Cardiac septum (tissue), 1 donor: ENCODE data around the gene OXNAD1. TPM values are rescaled to one million over a fixed set of nuclear protein-coding genes. Genes with fewer than 3 reads are reported as not detected.
"Not testable (repeated sequence)": the region's sequence is repeated elsewhere in the genome, so short reads cannot be mapped to it uniquely, and the experiment has no call there.

Experiments used
- DNase-seq: peaks from one replicate; pipeline ENCODE4 v3.0.0-alpha.2; 2020; ENCODE audit warnings: low spot score
- intact Hi-C: fragments of 100-400 bp; cut with DNase I; formaldehyde crosslinking; loops from one replicate; pipeline ENCODE4 v1.14.0; 2022
- total RNA-seq: library from RNA; stranded (reverse); fragmentation: NEBNext Ultra II Directional; extraction: Animal tissue kit (Norgen Biotek cat#: 25700); gene quantifications from one replicate; pipeline ENCODE4 v1.2.1, GENCODE V29; 2021
- donor health status: DM: no; HTN: no; CAD: no.

OXNAD1 gene
- total RNA-seq, 1 donor from 2014 or later = 15.1 TPM

DNA sequence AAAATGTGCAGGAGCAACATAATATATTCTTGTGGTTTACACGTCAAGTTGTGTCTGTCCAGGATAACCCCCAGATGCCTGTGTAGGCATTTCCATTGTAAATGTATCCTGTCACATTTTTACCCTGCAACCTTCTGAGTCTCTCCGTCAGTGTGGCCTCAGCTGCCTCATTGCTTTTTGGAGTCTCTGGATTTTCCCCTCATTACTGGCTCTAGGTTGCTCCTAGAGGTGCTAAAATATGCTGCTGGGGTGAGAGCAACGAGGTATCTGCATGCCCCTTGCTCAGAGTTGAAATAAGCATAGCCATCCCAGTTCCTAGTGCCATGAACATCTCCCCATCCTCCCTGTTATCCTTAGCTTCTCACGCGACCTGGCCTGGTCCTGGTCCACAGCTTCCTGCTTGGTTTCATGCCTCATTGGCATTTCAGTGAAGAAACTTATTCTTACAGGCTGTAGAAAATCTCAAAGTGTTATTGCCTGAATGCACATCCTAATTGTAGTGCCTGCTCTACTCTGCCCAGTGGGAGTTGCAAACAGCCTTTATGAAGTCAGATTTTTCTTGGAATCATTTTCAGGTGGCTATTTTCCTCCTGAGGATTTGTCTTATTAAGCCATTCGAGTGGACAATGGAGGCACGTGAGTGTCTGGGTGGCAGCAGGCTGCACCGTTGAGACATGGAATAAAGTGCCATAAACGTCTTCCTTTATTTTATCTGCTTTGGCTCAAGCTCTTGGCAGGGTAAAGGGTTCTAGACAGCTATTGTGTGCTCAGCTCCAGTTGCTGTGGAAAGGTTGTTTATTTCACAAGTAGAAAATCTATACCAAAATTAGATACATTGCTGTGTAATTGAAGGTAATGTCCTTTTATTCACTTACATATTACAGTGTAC, 33.2 kb downstream of the OXNAD1 start:
- DNase-seq = no peak
- intact Hi-C loops = no loop called here

DNA sequence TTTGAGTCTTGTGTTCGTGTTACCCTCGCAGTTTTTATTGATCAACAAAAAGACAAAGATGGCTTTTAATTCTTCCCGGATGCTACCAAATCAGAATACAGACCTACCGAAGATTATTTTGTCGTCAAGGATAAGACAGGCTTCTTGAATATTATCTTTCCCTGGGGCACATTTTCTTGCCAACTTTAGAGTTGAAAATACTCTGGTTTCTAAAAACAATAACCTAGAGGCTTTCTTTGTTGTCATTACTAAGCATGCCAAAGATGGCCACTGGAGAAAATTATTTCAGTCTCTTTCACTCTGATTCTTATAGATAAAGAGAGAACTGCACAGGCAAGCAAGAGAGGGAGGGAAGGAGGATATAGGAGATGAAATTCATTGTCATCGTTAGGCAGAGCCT, 33.9 kb downstream of the OXNAD1 start:
- intact Hi-C loops = no loop called here
- DNase-seq = no peak

DNA sequence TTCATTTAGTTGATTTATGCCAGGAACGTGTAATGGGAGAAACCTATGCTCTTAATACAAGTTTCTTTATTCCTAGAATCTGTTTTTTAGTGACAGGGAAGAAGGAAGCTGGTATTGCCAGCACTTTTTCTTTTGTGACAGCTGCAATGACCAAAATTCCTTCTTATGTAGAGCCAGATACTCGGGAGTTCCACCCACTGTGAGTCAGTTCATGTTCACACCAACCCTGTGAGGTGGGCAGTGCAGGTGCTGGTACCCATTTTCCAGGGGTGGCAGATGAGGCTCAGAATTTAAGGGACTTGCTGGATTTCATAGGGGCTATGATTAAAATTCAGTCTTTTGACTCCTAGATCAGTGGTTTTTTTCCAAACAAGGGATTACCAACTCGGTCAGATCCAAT, 34.7 kb downstream of the OXNAD1 start:
- no peak for DNase-seq
- intact Hi-C loops = no loop called here

DNA sequence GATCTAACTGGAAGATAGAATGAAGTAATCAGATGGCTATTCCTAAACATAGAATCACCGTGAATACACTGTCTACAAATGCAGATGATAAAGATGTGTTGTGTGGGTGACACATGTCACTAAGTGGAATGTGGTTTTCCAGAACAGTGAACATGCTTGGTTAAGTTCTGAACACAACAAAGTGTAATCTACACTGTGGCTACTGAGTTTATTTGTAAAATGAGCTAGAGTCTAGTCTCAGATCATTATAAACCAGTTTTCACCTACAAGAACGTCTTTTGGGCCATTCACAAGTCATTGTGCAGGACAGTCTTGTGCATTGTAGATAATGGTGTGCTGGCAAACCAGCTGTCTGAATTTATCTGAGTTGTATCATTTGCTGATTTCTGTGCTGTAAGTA, 35.3 kb downstream of the OXNAD1 start:
- DNase-seq = no peak
- intact Hi-C loops = no loop called here

DNA sequence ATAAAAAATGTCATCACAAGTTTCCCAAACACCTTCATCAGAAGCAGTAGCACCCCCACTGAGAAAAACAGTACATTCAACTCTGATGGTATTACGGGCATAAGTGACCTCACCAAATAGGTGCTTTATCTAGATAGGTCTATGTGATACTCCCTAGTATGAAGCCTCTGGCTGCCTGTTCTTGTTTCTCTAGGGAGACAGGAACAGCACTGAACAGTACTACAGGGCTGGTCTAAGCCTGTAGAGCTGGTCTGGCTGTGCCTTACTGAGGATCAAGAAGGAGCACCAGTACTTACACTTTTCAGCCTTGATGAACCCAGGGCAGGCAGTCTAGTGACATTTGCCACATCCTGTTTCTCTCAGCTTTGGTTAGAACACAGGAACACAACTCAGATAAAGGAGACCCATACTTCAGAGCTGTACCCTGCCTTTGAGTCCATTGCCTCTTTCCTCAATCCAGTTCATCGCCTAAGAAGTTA, 35.9 kb downstream of the OXNAD1 start:
- intact Hi-C loops = no loop called here
- DNase-seq = no peak

DNA sequence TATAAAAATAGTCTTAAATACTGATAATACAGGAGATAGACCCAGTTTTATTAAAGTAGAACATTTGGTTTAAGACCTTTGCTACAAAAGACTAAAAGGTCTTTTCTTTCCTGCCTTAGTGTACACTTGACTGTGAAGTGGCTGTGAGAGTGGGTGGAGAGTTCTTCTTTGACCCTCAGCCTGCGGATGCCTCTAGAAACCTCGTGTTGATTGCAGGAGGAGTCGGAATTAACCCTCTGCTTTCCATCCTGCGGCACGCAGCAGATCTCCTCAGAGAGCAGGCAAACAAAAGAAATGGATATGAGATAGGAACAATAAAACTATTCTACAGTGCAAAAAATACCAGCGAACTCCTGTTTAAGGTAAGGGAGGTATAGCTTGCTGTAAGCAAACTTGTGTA, 36.5 kb downstream of the OXNAD1 start:
- intact Hi-C loops = no loop called here
- no peak for DNase-seq

DNA sequence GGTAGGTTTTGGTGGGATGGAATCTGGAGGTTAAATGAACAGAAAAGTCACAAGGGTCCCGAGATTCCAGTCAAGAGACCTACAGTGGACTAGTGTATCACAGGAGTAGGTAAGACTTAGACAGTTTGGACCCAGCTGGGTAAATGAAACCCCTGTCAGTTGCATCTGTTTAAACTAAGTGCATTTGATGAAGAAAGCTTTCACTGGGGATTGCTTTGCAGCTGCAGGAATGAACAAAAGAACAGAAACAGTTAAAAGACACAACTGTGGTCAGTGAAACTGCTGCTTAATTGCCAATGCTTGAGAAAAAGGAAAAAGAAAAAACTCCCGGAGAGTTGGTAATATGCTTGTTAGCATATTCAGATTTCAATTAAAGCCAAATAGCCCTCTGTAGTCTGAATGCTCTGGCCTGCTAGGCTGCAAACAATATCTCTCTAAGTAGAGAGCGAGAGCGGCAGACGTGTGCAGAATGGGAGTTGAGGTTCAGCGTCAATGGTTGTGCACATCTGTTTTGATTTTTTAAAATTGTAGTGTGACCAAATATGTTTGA, 37.1 kb downstream of the OXNAD1 start:
- intact Hi-C loops = no loop called here

DNA sequence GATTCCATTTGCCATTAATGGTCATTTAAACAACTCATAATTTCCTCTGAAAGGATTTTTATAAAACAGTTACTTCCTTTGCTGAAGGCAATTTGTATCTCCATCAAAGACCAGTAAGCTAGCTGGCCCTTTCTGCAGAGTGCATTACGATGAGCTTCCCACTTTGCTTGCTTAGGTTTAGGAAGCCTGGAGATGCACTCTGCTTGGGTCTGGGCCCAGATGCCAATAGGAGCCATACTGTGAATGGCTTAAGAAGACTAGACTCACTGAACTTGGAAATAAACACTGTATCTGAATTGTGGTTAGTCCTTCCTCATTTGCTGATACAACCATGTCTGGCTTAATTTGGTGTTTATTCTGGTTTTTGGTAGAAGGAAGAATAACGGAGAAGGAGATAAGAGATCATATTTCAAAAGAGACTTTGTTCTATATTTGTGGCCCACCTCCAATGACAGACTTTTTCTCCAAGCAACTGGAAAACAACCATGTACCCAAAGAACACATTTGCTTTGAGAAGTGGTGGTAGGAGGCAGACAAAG, 38.1 kb downstream of the OXNAD1 start:
- intact Hi-C loops = no loop called here
- DNase-seq = no peak

More for the DNA sequence above, 37.1 kb downstream of the OXNAD1 start:
- no peak for DNase-seq

DNA sequence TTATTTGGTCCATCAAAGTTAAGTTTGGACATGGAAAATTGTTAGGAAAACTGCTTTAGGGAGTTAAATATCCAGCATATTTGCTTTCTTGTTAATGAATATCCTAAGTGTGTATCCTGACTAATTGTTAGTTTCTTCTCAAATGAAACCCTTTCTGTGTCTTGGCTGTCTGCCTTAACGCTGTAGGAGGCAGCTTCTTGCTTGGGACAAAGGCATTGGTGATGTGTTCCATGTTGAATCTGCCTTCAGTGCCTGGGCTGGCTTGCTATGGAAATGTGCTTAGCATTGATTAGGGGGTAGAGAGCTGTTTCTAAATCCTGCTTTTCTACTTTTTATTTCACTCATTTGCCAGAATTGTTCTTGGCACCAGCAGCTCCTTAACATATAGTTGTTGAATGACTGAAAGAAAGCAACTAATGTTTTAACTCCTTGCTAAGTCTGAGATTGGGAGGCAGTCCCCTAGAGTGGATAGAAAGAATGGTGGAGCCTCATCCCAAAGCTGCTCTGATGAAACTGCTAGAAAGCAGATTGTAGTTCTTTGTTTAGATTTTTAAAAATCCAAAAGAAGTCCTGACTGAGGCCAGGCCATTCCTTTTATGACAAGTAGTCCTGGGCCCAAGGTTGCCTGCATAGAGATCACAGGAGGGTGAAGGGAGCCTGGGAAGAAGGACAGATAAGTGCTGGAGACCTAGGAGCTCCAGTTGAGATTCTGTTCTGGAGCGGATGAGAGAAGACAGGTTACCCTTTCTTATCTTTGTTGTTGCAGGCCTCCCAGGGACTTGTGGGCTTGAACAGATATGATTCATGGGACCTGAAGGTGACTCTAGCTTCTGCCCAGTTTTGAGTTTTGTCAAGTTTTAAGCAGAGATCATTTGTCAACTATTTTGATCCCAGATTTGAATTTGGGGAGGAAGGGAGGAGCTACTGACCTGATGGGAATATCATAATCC, 39.3 kb downstream of the OXNAD1 start:
- no peak for DNase-seq
- intact Hi-C loops = no loop called here

DNA sequence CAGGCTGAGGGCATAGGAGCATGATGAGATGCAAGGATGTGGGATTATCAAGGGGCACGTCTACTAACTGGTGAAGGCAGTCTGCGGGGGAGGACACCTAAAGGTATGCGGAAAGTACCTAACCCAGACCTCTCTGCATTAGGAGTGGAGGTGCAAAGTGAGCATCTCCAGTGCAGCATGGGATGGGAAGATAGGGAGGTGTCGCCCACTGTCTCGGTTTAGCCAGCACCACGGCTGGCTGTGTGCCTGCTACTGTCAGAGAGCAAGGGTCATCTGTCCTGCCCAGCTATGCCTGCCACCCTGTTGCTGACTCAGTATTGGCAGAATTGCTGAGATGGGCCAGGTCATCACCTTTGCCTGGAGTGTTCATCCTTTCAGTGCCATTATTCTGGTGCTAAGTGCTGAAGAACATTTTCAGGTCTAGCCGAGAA, 40.1 kb downstream of the OXNAD1 start:
- no peak for DNase-seq
- intact Hi-C loops = no loop called here

DNA sequence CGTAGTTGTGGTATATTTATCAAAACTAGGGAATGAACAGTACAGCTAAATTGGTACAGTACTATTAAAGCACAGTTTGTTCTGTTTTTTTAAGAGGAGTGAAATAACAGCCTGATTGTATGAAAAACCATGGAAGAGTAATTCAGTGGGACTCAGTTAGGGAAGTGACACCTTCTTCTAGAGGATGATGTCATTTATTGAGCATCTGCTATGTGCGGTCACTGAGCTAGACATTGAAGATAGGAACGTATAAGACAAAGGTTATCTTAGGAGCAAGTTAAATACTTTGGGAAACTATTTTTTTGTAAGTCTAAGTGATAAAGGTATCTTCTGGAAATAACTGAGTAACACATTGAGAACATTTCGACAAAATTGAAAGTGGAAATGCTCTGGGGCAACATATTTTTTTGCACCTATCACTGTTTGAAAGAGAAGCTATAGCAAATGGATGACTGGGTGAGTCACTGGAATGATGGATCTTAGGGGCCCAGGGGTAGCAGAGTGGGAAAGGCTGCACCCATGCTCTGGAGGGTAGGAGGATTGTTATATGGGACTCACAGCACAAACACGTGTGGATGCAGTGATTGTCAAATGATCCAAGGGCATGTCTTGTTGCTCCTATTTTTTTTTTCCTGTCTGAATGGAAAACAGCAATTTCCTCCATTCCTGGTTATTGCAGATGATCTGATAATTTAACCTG, 43.0 kb downstream of the OXNAD1 start:
- DNase-seq = no peak
- intact Hi-C loops = no loop called here

DNA sequence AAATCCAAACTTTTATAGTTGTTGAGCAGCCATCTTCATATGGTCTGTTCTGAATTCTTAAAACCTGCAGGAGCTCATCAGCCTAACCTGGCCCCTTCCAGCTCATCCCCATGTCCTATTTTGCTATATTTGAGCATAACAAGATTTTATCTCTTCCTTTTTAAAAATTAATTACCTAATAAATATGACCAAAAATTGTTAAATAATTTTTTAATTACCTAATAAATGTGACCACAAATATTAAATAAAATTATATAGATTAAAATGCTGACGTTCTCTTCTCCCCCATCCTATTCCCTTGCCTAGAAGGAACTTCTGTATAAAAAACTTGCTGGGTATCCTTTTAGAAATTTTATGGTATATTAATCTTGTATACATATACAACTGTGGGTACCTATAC, 43.7 kb downstream of the OXNAD1 start:
- intact Hi-C loops = no loop called here
- no peak for DNase-seq

DNA sequence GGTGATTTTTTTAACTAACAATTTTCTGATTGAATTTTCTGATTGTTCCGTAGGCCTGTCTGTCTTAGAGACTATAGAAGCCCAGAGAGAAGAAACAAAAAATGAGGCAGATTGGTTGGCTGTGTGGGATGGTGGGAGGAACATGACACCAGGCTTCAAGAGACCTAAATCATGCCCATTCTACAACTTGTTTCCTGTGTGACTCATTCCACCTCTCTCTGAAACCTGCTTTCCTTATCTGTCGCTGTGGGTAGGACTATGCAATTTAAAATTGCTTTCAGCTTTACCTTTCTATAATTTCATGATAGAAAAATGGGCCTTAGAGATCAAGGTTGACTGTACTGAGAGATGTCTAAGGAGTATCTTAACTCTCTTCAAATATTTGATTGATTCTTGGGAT, 44.5 kb downstream of the OXNAD1 start:
- intact Hi-C loops = no loop called here
- no peak for DNase-seq

DNA sequence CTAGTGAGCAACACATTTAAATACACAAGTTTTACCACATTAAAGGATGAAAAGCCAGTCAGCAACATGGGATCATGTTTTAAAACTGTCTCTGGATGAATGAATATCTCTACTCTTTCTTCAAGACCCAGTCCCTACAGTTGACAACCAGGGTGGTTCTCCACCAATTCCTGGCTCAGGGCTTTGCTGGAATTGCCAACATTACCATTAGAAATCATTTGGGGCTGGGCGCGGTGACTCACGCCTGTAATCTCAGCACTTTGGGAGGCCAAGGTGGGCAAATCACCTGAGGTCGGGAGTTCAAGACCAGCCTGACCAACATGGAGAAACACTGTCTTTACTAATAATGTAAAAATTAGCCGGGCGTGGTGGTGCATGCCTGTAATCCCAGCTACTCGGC, 45.5 kb downstream of the OXNAD1 start:
- intact Hi-C loops, DNase-seq: not testable (repeated sequence)

DNA sequence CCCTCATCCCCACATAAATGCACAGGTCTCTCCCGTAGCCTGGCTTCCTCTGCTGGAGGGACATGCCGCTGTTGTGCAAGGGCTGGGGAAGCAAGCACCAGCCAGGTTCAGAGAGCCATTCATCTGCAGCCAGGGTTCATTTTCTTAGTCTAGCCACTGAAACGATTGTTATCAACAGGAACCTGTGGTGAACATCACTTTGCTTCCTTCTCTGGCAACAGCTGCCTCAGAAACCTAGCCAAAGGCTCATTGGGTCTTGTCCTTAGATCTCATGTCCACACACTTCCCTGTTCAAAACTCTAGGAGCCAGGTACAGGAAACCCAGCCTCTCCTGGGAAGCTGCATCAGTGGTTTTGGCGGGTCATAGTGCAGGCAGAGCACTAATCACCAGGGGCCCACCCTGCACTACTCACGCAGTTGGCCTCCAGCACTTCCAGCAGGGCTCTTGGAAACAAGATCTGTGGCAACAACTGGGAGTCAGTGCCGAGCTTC, 47.0 kb downstream of the OXNAD1 start:
- intact Hi-C loops = no loop called here

DNA sequence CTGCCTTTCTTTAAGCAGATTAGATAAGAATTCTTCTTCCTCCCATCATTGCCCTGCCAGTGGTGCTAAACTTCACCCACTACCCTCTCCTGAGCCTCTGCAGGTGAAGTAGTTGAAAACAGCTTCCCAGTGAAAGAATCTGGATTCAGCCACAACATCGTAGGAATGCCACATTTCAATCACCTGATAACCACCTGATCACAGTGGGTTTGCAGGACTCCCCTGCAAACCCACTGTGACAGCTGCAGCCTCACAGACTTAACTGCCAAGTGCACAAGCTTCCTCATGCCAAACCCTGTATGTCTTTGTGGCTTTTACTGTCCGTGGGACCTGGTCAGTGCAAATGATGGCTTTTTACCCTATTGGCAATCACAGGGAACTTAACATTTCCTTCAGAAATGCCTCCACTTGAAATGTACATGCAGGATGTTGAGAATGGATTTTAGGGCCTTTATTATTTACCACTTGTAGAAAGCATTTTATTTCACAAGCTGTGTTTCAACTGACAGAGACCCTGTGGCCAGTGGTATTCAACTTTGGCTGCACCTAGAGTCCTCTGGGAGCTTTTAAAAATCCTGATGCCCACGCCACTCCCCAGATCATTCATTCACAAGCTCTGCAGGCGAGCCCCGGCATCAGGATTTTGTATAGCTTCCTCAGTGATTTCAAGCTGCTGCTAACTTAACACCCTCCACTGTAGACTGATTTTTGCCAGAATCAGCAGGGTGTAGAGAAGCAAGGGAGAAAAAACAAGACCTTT, 49.1 kb downstream of the OXNAD1 start:
- no peak for DNase-seq
- intact Hi-C loops = no loop called here

More for the DNA sequence above, 47.0 kb downstream of the OXNAD1 start:
- no peak for DNase-seq

DNA sequence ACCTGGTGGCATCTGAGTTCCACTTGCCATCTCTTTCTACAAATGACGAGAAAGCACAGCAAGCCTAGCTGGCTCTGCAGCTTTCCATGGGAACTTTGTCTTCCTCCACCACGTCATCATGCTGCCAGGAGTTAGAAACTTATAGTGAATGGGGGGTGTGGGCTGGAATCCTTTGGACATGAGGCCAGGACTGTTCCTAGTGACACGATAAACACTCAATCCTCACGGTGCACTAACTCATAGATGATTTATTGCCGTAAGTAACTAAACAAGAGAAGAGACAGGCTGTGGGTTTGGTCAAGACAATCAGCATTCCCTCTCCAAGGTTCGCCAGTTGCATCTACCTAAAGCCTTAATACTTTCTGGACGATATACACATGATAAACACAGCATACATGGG, 50.6 kb downstream of the OXNAD1 start:
- intact Hi-C loops = no loop called here
- no peak for DNase-seq

DNA sequence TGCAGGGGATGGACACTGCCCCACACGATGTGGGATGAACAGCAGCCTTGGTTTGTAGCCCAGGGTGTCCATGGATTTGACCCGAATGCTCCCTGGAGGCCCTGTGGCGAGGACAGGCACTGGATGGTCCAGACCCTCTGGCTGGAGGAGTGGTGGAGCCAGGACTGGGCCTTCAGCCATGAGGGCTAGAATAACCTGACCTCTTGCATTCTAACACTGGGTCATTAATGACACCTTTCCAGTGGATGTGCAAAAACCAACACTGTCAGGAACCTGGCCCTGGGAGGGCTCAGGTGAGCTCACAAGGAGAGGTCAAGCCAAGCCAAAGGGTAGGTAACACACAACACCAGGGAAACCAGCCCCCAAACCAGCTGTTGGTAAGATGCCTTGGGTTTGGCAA, 51.4 kb downstream of the OXNAD1 start:
- intact Hi-C loops = no loop called here
- DNase-seq = no peak
